K562 (cell line): Measurements from ENCODE around the gene CXCL16. TPM values are rescaled to one million over a fixed set of nuclear protein-coding genes. Genes with fewer than 3 reads are reported as not detected.

ENCODE experiments used
- ATAC-seq: fragments of 200-7000 bp; cut with Tn5 transposase; 3 replicates; pipeline ENCODE4 v1.9.1; 2020; ENCODE audit warnings: moderate library complexity
- BruUV-seq: library from RNA; stranded (reverse); fragments of 400-500 nt; replicated peaks from 2 replicates; lab custom pipeline; 2021; lab: Mats Ljungman, UMichigan
- CTCF ChIA-PET: fragments of 300-600 bp; formaldehyde crosslinking; extraction: SDS; loops from one replicate; lab custom pipeline; 2021; ENCODE audit warnings: low intra/inter-chr PET ratio; lab: Yijun Ruan, JAX
- POLR2A ChIA-PET: fragments of 300-600, 350-650 bp; sonication (Branson Sonifier 250); formaldehyde crosslinking; extraction: SDS; loops from one replicate; lab custom pipeline; 2021; ENCODE audit warnings: antibody characterized with exemption, inconsistent platforms; lab: Yijun Ruan, JAX
- DNase-seq, 4 experiments: peaks; one replicate each; pipeline versions ENCODE4 v3.0.0 to v3.0.0-alpha.2; 2011 to 2018; ENCODE audit warnings: low spot score in 3 of 4, mixed read lengths in 3 of 4; ENCODE audit errors: extremely low read depth in 1 of 4
- FAIRE-seq: peaks from 2 replicates; lab custom pipeline; 2011; peaks lifted over from hg19 to GRCh38; lab: Jason Lieb, UNC
- H2AFZ ChIP-seq: 2 replicates; pipeline ENCODE4 v1.6.0; 2011; ENCODE audit warnings: low read depth, low read length, control low read depth, inconsistent platforms
- H3K27ac ChIP-seq: fragments of 200-600 bp; 3 replicates; pipeline ENCODE4 v1.8.0; 2011; ENCODE audit warnings: low read depth, mild to moderate bottlenecking, control low read depth, inconsistent platforms, low read length, moderate library complexity, mixed read lengths; ENCODE audit errors: extremely low read depth
- H3K27me3 ChIP-seq, 2 experiments: fragments of 300-600 bp in 1 of 2; 2 replicates in 1 of 2; 3 replicates in 1 of 2; pipeline versions ENCODE4 v1.6.0 to v1.8.0; 2011; ENCODE audit warnings: inconsistent platforms in 2 of 2, low read length in 2 of 2, mild to moderate bottlenecking in 1 of 2, mixed read lengths in 1 of 2, moderate library complexity in 1 of 2; ENCODE audit not compliant: control insufficient read depth in 2 of 2, insufficient read depth in 2 of 2
- H3K36me3 ChIP-seq: fragments of 300-600 bp; 3 replicates; pipeline ENCODE4 v1.8.0; 2011; ENCODE audit warnings: mild to moderate bottlenecking, low read length, inconsistent platforms; ENCODE audit not compliant: control insufficient read depth, insufficient read depth
- H3K4me1 ChIP-seq, 2 experiments: fragments of 200-600 bp in 1 of 2; replicated peaks in 1 of 2; 2 replicates in 1 of 2; 3 replicates in 1 of 2; pipeline versions ENCODE4 v1.5.1 to v1.8.0; 2011; ENCODE audit warnings: inconsistent platforms in 2 of 2, low read length in 2 of 2, mild to moderate bottlenecking in 1 of 2, mixed read lengths in 1 of 2, moderate library complexity in 1 of 2; ENCODE audit not compliant: control insufficient read depth in 2 of 2, insufficient read depth in 2 of 2
- H3K4me2 ChIP-seq: 2 replicates; pipeline ENCODE4 v1.6.1; 2011; ENCODE audit warnings: low read length, control low read depth, inconsistent platforms, mixed read lengths; ENCODE audit not compliant: insufficient read depth
- H3K4me3 ChIP-seq: fragments of 200-600 bp; sonication (generic), shearing (Covaris generic); 2 replicates; pipeline ENCODE4 v1.5.1; 2016; ENCODE audit warnings: control low read depth, inconsistent platforms
- H3K79me2 ChIP-seq: fragments of 200-600 bp; 3 replicates; pipeline ENCODE4 v1.8.0; 2011; ENCODE audit warnings: low read length, inconsistent platforms; ENCODE audit not compliant: control insufficient read depth, insufficient read depth
- H3K9ac ChIP-seq, 2 experiments: 2 replicates each; pipeline versions ENCODE4 v1.6.0 to v1.6.1; 2011; ENCODE audit warnings: low read depth in 2 of 2, low read length in 2 of 2, control low read depth in 1 of 2, inconsistent platforms in 1 of 2, mild to moderate bottlenecking in 1 of 2, mixed read lengths in 1 of 2; ENCODE audit not compliant: insufficient read depth in 1 of 2
- H3K9me1 ChIP-seq: one replicate; pipeline ENCODE4 v1.6.0; 2011; ENCODE audit warnings: inconsistent platforms, mild to moderate bottlenecking, low read length, moderate library complexity; ENCODE audit not compliant: control insufficient read depth, insufficient read depth
- H3K9me3 ChIP-seq: replicated peaks from 2 replicates; pipeline ENCODE4 v1.5.1; 2011; ENCODE audit warnings: low read depth, low read length, inconsistent platforms; ENCODE audit not compliant: control insufficient read depth, insufficient read depth
- H4K20me1 ChIP-seq: replicated peaks from 2 replicates; pipeline ENCODE4 v1.6.1; 2011; ENCODE audit warnings: low read length, inconsistent platforms, mixed read lengths; ENCODE audit not compliant: control insufficient read depth, insufficient read depth
- ATF2 ChIP-seq: sonication (generic); formaldehyde crosslinking; IDR thresholded peaks from 2 replicates; pipeline ENCODE4 v1.8.1; 2022; ENCODE audit warnings: missing genetic modification reagents
- GABPB1 ChIP-seq: sonication (generic); formaldehyde crosslinking; IDR thresholded peaks from 2 replicates; pipeline ENCODE4 v1.8.0; 2022; ENCODE audit warnings: mild to moderate bottlenecking, missing genetic modification reagents
- GTF2B ChIP-seq: IDR thresholded peaks from 2 replicates; pipeline ENCODE4 v1.6.1; 2011; ENCODE audit not compliant: insufficient read length; ENCODE audit errors: extremely low read depth
- MECOM ChIP-seq: fragments of 250-450 bp; sonication (Bioruptor Pico); IDR thresholded peaks from 2 replicates; pipeline ENCODE4 v1.8.0; 2022; ENCODE audit warnings: inconsistent platforms
- PHTF2 ChIP-seq: fragments of 250-450 bp; sonication (Bioruptor Pico); IDR thresholded peaks from 2 replicates; pipeline ENCODE4 v1.5.0; 2021; ENCODE audit warnings: mild to moderate bottlenecking
- POLR3A ChIP-seq: IDR thresholded peaks from 2 replicates; pipeline ENCODE4 v1.6.1; 2011; ENCODE audit warnings: borderline replicate concordance, mild to moderate bottlenecking, moderate library complexity; ENCODE audit not compliant: insufficient read length, insufficient read depth; ENCODE audit errors: extremely low read depth
- PTBP1 ChIP-seq: fragments of 200-400 bp; formaldehyde crosslinking; IDR thresholded peaks from 2 replicates; pipeline ENCODE4 v1.6.1; 2017; ENCODE audit warnings: low read depth, low read length
- RAD21 ChIP-seq, 2 experiments: fragments of 250-450 bp in 1 of 2; fragments of 450-650 bp in 1 of 2; sonication (Bioruptor Pico) in 1 of 2; formaldehyde crosslinking in 1 of 2; IDR thresholded peaks in 1 of 2; conservative IDR thresholded peaks in 1 of 2; 2 replicates each; pipeline versions ENCODE4 v1.4.0 to v1.8.0; 2020 to 2022; ENCODE audit warnings: mild to moderate bottlenecking in 2 of 2, moderate library complexity in 1 of 2
- SP1 ChIP-seq: sonication (generic); formaldehyde crosslinking; IDR thresholded peaks from 2 replicates; pipeline ENCODE4 v1.8.1; 2022; ENCODE audit warnings: mild to moderate bottlenecking, missing genetic modification reagents
- STAG1 ChIP-seq: sonication (generic); formaldehyde crosslinking; IDR thresholded peaks from 2 replicates; pipeline ENCODE4 v1.5.0; 2020; ENCODE audit warnings: missing genetic modification reagents, borderline replicate concordance
- TAL1 ChIP-seq: fragments of 450-650 bp; IDR thresholded peaks from 2 replicates; pipeline ENCODE4 v1.6.1; 2016; ENCODE audit warnings: mild to moderate bottlenecking
- TBP ChIP-seq: optimal IDR thresholded peaks from 2 replicates; pipeline ENCODE3; 2011; ENCODE audit warnings: low read depth, low read length, improper control_type of control experiment
- THRAP3 ChIP-seq: fragments of 450-650 bp; IDR thresholded peaks from 2 replicates; pipeline ENCODE4 v1.6.1; 2016; ENCODE audit warnings: mild to moderate bottlenecking, inconsistent platforms, borderline replicate concordance
- ZBTB8A ChIP-seq: fragments of 450-650 bp; IDR thresholded peaks from 2 replicates; pipeline ENCODE4 v1.6.1; 2018; ENCODE audit warnings: mild to moderate bottlenecking, moderate library complexity; ENCODE audit not compliant: partially characterized antibody
- ZNF354B ChIP-seq: fragments of 250-450 bp; sonication (Bioruptor Pico); IDR thresholded peaks from 2 replicates; pipeline ENCODE4 v1.4.0; 2020
- WGBS: fragments of 100-300 bp; shearing (Covaris generic); methylation state at CpG from one replicate; pipeline ENCODE4 v1.1.6; 2016; ENCODE audit warnings: low coverage, mixed read lengths; ENCODE audit not compliant: insufficient coverage; ENCODE audit errors: missing lambda C conversion rate; 5-methylcytosine and 5-hydroxymethylcytosine counted together
- in situ Hi-C: fragments of 300-500 bp; cut with MboI; formaldehyde crosslinking; loops from 4 replicates; pipeline ENCODE4 v1.15.0; 2018; ENCODE audit warnings: inconsistent platforms, mixed read lengths
- intact Hi-C: fragments of 100-400 bp; cut with micrococcal nuclease; formaldehyde crosslinking; loops from 2 replicates; pipeline ENCODE4 v1.14.2; 2022
- polyA plus RNA-seq, 8 experiments: library from polyadenylated mRNA; depleted of rRNA in 4 of 8; stranded (reverse) in 5 of 8; unstranded in 3 of 8; fragments of >200 nt; fragmentation: Nextera tagmentation in 2 of 8; fragmentation: Illumina TruSeq in 1 of 8; extraction: Ambion mirVana in 2 of 8; extraction: Trizol in 1 of 8; gene quantifications; 2 replicates each; pipeline versions ENCODE4 v1.2.1 to v1.2.3, GENCODE V29; 2011 to 2014; ENCODE audit warnings: inconsistent platforms in 1 of 8, missing spikeins in 1 of 8
- total RNA-seq, 7 experiments: library from RNA; depleted of rRNA in 6 of 7; stranded (reverse); fragments of >200 nt in 6 of 7; fragmentation: Illumina TruSeq in 2 of 7; extraction: Trizol in 2 of 7; gene quantifications; 2 replicates each; pipeline versions ENCODE4 v1.2.1 to v1.2.3, GENCODE V29; 2011 to 2021; ENCODE audit warnings: low replicate concordance in 1 of 7
- TF ChIP-seq, protein P1 (sequence below): fragments of 450-650 bp; IDR thresholded peaks from 2 replicates; pipeline ENCODE4 v1.7.1; 2018; ENCODE audit warnings: mild to moderate bottlenecking, low read depth; ENCODE audit not compliant: partially characterized antibody
- TF ChIP-seq, protein P2 (sequence below): sonication (generic); formaldehyde crosslinking; IDR thresholded peaks from 2 replicates; pipeline ENCODE4 v1.8.0; 2022; ENCODE audit warnings: mild to moderate bottlenecking, low read depth, missing genetic modification reagents

The CXCL16 gene
- total and polyA plus RNA-seq, 9 of the 15 experiments (the other 6 are each of a cell fraction or from before 2014, with no cell fraction given), result 0.05 to 0.68 (median 0.22) TPM; not detected in 2

GRCh38 chr17:4701116-4701515, 38.6 kb downstream of the CXCL16 start:
- Histone ChIP-seq H3K36me3 (peaks cover 40% of the 10 kb centered on the region), H3K9me1 (peaks cover 4% of the 10 kb centered on the region)

More at GRCh38 chr17:4701116-4701515, 38.6 kb downstream of the CXCL16 start:
- FAIRE-seq (no peak), DNase-seq (no peak), ATAC-seq (no peak)
- 89% methylated on average over 1 of the region's 1 CpG for WGBS
- no peaks in the 10 kb centered on the region for H3K9me3 ChIP-seq
- H4K20me1 ChIP-seq, result 0 out of 2 replicates have a peak, but pooled peaks cover 5% of the 10 kb centered on the region
- no peak overlapping the region for H2AFZ ChIP-seq
- peaks cover 80% of the 10 kb centered on the region for H3K79me2 ChIP-seq
- in situ Hi-C loops, result no loop called here
- no peak overlapping the region for H3K9ac ChIP-seq
- ChIA-PET CTCF (interaction anchor here (0.7 kb wide), 1 partner anchor 271 kb away, joined by 3 read pairs; no protein-coding TSS in a partner anchor), POLR2A (interaction anchor here (0.8 kb wide), 1 partner anchor 9 kb away, joined by 3 read pairs; no protein-coding TSS in a partner anchor)
- intact Hi-C loops, result loop anchor here (10.0 kb wide), 1 partner anchor 136 kb away; the partner anchor contains the start of gene GGT6
- no peak overlapping the region for H3K4me3 ChIP-seq
- no peak overlapping the region for H3K4me2 ChIP-seq
- BruUV-seq, result no TSS peak
- H3K27ac ChIP-seq, result no peak overlapping the region
- H3K4me1 ChIP-seq, result peaks cover 5 to 12% of the 10 kb centered on the region in 2 experiments; a peak in 3 of 5 replicates
- no peaks in the 10 kb centered on the region for H3K27me3 ChIP-seq
- TF ChIP-seq, protein P1, sequence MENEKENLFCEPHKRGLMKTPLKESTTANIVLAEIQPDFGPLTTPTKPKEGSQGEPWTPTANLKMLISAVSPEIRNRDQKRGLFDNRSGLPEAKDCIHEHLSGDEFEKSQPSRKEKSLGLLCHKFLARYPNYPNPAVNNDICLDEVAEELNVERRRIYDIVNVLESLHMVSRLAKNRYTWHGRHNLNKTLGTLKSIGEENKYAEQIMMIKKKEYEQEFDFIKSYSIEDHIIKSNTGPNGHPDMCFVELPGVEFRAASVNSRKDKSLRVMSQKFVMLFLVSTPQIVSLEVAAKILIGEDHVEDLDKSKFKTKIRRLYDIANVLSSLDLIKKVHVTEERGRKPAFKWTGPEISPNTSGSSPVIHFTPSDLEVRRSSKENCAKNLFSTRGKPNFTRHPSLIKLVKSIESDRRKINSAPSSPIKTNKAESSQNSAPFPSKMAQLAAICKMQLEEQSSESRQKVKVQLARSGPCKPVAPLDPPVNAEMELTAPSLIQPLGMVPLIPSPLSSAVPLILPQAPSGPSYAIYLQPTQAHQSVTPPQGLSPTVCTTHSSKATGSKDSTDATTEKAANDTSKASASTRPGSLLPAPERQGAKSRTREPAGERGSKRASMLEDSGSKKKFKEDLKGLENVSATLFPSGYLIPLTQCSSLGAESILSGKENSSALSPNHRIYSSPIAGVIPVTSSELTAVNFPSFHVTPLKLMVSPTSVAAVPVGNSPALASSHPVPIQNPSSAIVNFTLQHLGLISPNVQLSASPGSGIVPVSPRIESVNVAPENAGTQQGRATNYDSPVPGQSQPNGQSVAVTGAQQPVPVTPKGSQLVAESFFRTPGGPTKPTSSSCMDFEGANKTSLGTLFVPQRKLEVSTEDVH, result no peak
- TF ChIP-seq GTF2B, result no peak
- no peak for TF ChIP-seq STAG1
- no peak for TF ChIP-seq PTBP1
- no peak for TF ChIP-seq MECOM
- TF ChIP-seq ZBTB8A, result no peak
- TF ChIP-seq, protein P2, sequence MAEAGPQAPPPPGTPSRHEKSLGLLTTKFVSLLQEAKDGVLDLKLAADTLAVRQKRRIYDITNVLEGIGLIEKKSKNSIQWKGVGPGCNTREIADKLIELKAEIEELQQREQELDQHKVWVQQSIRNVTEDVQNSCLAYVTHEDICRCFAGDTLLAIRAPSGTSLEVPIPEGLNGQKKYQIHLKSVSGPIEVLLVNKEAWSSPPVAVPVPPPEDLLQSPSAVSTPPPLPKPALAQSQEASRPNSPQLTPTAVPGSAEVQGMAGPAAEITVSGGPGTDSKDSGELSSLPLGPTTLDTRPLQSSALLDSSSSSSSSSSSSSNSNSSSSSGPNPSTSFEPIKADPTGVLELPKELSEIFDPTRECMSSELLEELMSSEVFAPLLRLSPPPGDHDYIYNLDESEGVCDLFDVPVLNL (CRISPR knock-in tag), result no peak
- TF ChIP-seq SP1, result no peak
- TF ChIP-seq THRAP3, result no peak
- no peak for TF ChIP-seq TBP
- TF ChIP-seq ZNF354B, result no peak
- no peak for TF ChIP-seq PHTF2 (CRISPR knock-in tag)
- no peak for TF ChIP-seq POLR3A
- TF ChIP-seq GABPB1 (CRISPR knock-in tag), result no peak
- TF ChIP-seq RAD21 (CRISPR knock-in tag; conservative IDR thresholded peaks at IDR 0.05 in 1 of 2, IDR thresholded peaks at IDR 0.05 in 1 of 2), result no peak
- no peak for TF ChIP-seq TAL1
- no peak for TF ChIP-seq ATF2
